ENCODE results near the gene OPCML. TPM values are rescaled to one million over a fixed set of nuclear protein-coding genes. Genes with fewer than 3 reads are reported as not detected.

The OPCML gene
- polyA plus RNA-seq, 1 donor from 2014 or later = 11.6 TPM

DNA sequence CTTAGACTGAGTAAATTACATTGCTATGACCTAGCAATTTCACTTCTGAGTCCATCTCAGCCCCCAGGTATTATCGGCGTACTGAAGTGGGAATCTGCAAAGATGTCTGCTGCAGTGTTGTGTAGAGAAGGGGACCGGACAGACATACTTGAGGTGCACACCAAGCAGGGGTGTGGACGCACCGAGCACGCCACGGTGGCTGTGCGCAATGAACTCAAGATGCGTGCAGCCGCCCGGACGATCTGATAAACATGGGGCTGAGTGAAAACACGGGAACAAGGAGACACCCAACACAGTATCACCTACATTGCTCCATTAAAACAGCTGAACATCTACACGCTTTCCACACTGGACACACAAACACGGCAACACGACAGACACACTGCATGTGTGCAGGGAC is 454.3 kb downstream of the OPCML start:
- TF ChIP-seq RAD21 (conservative IDR thresholded peaks at IDR 0.05) (no peak), EZH2 (IDR thresholded peaks at IDR 0.05; ENCODE audit: borderline replicate concordance, insufficient read depth, low read length, poor library complexity, severe bottlenecking) (no peak), TAF1 (IDR thresholded peaks at IDR 0.05; ENCODE audit: low read depth) (no peak), EP300 (conservative IDR thresholded peaks at IDR 0.05; ENCODE audit: poor library complexity, severe bottlenecking) (no peak)
- TF ChIP-seq, protein P1, sequence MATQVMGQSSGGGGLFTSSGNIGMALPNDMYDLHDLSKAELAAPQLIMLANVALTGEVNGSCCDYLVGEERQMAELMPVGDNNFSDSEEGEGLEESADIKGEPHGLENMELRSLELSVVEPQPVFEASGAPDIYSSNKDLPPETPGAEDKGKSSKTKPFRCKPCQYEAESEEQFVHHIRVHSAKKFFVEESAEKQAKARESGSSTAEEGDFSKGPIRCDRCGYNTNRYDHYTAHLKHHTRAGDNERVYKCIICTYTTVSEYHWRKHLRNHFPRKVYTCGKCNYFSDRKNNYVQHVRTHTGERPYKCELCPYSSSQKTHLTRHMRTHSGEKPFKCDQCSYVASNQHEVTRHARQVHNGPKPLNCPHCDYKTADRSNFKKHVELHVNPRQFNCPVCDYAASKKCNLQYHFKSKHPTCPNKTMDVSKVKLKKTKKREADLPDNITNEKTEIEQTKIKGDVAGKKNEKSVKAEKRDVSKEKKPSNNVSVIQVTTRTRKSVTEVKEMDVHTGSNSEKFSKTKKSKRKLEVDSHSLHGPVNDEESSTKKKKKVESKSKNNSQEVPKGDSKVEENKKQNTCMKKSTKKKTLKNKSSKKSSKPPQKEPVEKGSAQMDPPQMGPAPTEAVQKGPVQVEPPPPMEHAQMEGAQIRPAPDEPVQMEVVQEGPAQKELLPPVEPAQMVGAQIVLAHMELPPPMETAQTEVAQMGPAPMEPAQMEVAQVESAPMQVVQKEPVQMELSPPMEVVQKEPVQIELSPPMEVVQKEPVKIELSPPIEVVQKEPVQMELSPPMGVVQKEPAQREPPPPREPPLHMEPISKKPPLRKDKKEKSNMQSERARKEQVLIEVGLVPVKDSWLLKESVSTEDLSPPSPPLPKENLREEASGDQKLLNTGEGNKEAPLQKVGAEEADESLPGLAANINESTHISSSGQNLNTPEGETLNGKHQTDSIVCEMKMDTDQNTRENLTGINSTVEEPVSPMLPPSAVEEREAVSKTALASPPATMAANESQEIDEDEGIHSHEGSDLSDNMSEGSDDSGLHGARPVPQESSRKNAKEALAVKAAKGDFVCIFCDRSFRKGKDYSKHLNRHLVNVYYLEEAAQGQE (IDR thresholded peaks at IDR 0.05; ENCODE audit: borderline replicate concordance) = no peak
- TF ChIP-seq, protein P2, sequence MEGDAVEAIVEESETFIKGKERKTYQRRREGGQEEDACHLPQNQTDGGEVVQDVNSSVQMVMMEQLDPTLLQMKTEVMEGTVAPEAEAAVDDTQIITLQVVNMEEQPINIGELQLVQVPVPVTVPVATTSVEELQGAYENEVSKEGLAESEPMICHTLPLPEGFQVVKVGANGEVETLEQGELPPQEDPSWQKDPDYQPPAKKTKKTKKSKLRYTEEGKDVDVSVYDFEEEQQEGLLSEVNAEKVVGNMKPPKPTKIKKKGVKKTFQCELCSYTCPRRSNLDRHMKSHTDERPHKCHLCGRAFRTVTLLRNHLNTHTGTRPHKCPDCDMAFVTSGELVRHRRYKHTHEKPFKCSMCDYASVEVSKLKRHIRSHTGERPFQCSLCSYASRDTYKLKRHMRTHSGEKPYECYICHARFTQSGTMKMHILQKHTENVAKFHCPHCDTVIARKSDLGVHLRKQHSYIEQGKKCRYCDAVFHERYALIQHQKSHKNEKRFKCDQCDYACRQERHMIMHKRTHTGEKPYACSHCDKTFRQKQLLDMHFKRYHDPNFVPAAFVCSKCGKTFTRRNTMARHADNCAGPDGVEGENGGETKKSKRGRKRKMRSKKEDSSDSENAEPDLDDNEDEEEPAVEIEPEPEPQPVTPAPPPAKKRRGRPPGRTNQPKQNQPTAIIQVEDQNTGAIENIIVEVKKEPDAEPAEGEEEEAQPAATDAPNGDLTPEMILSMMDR (IDR thresholded peaks at IDR 0.05; ENCODE audit: poor library complexity, severe bottlenecking) = no peak
- no peak overlapping the region for H2AFZ ChIP-seq (ENCODE audit: low read depth, low read length)
- H3K4me2 ChIP-seq (ENCODE audit: low read length) = no peak overlapping the region
- no peaks in the 10 kb centered on the region for H3F3A ChIP-seq (ENCODE audit: insufficient read depth, low read length, poor library complexity, severe bottlenecking)
- no peaks in the 10 kb centered on the region for H3K79me2 ChIP-seq (replicated peaks; ENCODE audit: insufficient read depth, low read length)
- H3K36me3 ChIP-seq (ENCODE audit: insufficient read depth, low read length) = no peaks in the 10 kb centered on the region
- no peaks in the 10 kb centered on the region for H4K20me1 ChIP-seq (ENCODE audit: insufficient read depth)
- H3K9me2 ChIP-seq (ENCODE audit: insufficient read depth, low read length) = no peaks in the 10 kb centered on the region
- H3K9ac ChIP-seq (ENCODE audit: low read length) = no peak overlapping the region
- H3K9me3 ChIP-seq (ENCODE audit: low read length) = no peaks in the 10 kb centered on the region
- H3K27ac ChIP-seq (ENCODE audit: low read length) = no peak overlapping the region
- H3K4me3 ChIP-seq (ENCODE audit: low read length) = no peak overlapping the region
- H3K27me3 ChIP-seq (ENCODE audit: insufficient read depth, low read depth, low read length) = peaks cover under 1% of the 10 kb centered on the region

DNA sequence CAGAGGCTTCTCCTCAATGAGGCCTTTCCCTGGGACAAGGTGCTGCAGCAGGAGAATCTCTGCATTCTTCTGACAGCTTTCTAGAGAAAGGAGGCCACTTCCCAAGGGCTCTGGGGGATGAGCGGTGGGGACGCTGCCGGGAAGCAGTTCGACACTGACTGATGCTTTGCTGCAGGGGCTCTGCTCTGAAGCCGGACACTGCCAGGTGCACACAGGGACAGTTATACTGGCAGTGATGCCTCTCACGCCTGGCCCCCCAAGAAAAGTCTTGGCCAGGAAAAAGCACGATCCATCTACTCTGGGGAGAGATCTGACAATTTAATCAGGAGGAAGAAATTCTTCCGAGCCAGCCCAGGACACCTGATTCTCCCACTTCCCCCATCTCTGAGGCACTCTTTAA is 456.9 kb downstream of the OPCML start:
- Histone ChIP-seq H3K79me2 (replicated peaks; ENCODE audit: insufficient read depth, low read length) (no peaks in the 10 kb centered on the region), H3F3A (ENCODE audit: insufficient read depth, low read length, poor library complexity, severe bottlenecking) (no peaks in the 10 kb centered on the region), H2AFZ (ENCODE audit: low read depth, low read length) (no peak overlapping the region), H3K36me3 (ENCODE audit: insufficient read depth, low read length) (no peaks in the 10 kb centered on the region), H3K9ac (ENCODE audit: low read length) (no peak overlapping the region), H3K27me3 (ENCODE audit: insufficient read depth, low read depth, low read length) (no peaks in the 10 kb centered on the region), H3K4me2 (ENCODE audit: low read length) (no peak overlapping the region), H3K9me3 (ENCODE audit: low read length) (no peaks in the 10 kb centered on the region), H3K9me2 (ENCODE audit: insufficient read depth, low read length) (no peaks in the 10 kb centered on the region), H4K20me1 (ENCODE audit: insufficient read depth) (no peaks in the 10 kb centered on the region), H3K27ac (ENCODE audit: low read length) (no peak overlapping the region), H3K4me3 (ENCODE audit: low read length) (no peak overlapping the region)
- TF ChIP-seq POLR2AphosphoS5 (IDR thresholded peaks at IDR 0.05) (no peak), MXI1 (conservative IDR thresholded peaks at IDR 0.05; ENCODE audit: poor library complexity, severe bottlenecking) (no peak), TAF1 (IDR thresholded peaks at IDR 0.05; ENCODE audit: low read depth) (no peak), SMC3 (conservative IDR thresholded peaks at IDR 0.05; ENCODE audit: poor library complexity) (no peak), EP300 (conservative IDR thresholded peaks at IDR 0.05; ENCODE audit: poor library complexity, severe bottlenecking) (no peak), EZH2 (IDR thresholded peaks at IDR 0.05; ENCODE audit: borderline replicate concordance, insufficient read depth, low read length, poor library complexity, severe bottlenecking) (no peak), RAD21 (conservative IDR thresholded peaks at IDR 0.05) (no peak)
- TF ChIP-seq, protein P1 (IDR thresholded peaks at IDR 0.05; ENCODE audit: borderline replicate concordance) = no peak
- TF ChIP-seq, protein P2 (IDR thresholded peaks at IDR 0.05; ENCODE audit: poor library complexity, severe bottlenecking) = no peak
